Activated CD4-positive, alpha-beta T cell treated with anti-CD3 and anti-CD28 coated beads for 4 hours (primary cell): ENCODE measurements around the gene PDLIM7.

Experiments used
- DNase-seq, 2 donors: peaks; one replicate each; pipeline ENCODE4 v3.0.0-alpha.2; 2020

The PDLIM7 gene

GRCh38 chr5:177440990-177441780 is 56.2 kb downstream of the PDLIM7 start:
- no peak for DNase-seq

GRCh38 chr5:177440211-177440989 is 57.0 kb downstream of the PDLIM7 start:
- DNase-seq = peak; percentile 59 to 61

- no peak for DNase-seq
These were observed 57.8 kb downstream of the PDLIM7 start for GRCh38 chr5:177439518-177440053.

GRCh38 chr5:177438468-177438867 is 58.9 kb downstream of the PDLIM7 start:
- no peak for DNase-seq

- no peak for DNase-seq
These were observed 59.8 kb downstream of the PDLIM7 start for GRCh38 chr5:177437623-177438022.

GRCh38 chr5:177435847-177436536 is 61.4 kb downstream of the PDLIM7 start:
- DNase-seq = no peak

- DNase-seq = no peak
These were observed 62.3 kb downstream of the PDLIM7 start for GRCh38 chr5:177434942-177435738.

- peak; percentile 61 to 68 for DNase-seq
These were observed 63.0 kb downstream of the PDLIM7 start for GRCh38 chr5:177434437-177434836.

- no peak for DNase-seq
These were observed 63.7 kb downstream of the PDLIM7 start for GRCh38 chr5:177433658-177434217.
